22Rv1 (cell line): ENCODE data around the gene CCDC177.

ENCODE experiments used
- ZFX ChIP-seq: fragments of 450-650 bp; IDR thresholded peaks from 2 replicates; pipeline ENCODE4 v1.6.1; 2017; ENCODE audit warnings: antibody characterized with exemption, borderline replicate concordance
- TF ChIP-seq, protein P1 (sequence below): fragments of 450-650 bp; IDR thresholded peaks from 2 replicates; pipeline ENCODE4 v1.5.1; 2017; ENCODE audit warnings: mild to moderate bottlenecking

DNA sequence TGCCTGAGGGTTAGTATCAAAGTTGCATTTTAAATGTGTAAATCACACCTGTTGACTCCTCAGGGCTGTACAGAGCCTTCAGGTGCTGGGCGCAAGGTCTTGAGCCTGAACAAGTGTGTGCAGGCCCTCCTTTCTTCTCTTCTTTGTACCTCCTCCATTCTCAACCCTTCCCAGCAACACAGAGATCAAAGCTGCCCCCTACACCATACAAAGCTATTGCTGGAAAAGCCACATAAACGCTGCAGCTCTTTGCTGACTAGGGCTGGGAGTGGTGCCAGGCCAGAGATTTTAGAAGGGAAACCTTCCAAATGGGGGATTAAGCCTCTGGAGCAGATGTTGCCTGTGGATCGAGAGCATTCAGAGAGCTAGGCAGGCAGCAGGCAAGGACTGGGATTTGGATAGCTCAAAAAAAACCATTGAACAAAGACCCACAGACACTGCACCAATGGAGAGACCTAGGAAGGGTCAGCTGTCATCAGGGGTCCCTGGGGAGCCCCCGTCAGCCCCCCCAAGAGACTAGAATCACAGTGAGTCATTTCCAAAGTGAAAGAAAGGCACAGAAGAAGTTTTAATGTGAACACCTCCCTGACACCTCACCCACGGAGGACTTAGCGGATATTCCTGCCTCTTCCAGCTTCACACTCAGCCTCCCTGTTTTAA is 18.5 kb upstream of the CCDC177 start:
- TF ChIP-seq, protein P1, sequence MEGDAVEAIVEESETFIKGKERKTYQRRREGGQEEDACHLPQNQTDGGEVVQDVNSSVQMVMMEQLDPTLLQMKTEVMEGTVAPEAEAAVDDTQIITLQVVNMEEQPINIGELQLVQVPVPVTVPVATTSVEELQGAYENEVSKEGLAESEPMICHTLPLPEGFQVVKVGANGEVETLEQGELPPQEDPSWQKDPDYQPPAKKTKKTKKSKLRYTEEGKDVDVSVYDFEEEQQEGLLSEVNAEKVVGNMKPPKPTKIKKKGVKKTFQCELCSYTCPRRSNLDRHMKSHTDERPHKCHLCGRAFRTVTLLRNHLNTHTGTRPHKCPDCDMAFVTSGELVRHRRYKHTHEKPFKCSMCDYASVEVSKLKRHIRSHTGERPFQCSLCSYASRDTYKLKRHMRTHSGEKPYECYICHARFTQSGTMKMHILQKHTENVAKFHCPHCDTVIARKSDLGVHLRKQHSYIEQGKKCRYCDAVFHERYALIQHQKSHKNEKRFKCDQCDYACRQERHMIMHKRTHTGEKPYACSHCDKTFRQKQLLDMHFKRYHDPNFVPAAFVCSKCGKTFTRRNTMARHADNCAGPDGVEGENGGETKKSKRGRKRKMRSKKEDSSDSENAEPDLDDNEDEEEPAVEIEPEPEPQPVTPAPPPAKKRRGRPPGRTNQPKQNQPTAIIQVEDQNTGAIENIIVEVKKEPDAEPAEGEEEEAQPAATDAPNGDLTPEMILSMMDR, result no peak
- no peak for TF ChIP-seq ZFX
